Regular cardiac myocyte (primary cell): ENCODE data around the gene PYGL. TPM values are rescaled to one million over a fixed set of nuclear protein-coding genes. Genes with fewer than 3 reads are reported as not detected.

Source experiments
- total RNA-seq: library from RNA; depleted of rRNA; stranded (reverse); fragments of >200 nt; gene quantifications from 2 replicates; pipeline ENCODE4 v1.2.3, GENCODE V29; 2014

Gene PYGL
- 93.7 and 110 TPM in 2 replicates for total RNA-seq

GRCh38 chr14:50943943-50944646, at the start of gene PYGL:
PYGL (minus strand) TSS chr14:50944483; CDS start chr14:50944403, 80 bp downstream.

DNA sequence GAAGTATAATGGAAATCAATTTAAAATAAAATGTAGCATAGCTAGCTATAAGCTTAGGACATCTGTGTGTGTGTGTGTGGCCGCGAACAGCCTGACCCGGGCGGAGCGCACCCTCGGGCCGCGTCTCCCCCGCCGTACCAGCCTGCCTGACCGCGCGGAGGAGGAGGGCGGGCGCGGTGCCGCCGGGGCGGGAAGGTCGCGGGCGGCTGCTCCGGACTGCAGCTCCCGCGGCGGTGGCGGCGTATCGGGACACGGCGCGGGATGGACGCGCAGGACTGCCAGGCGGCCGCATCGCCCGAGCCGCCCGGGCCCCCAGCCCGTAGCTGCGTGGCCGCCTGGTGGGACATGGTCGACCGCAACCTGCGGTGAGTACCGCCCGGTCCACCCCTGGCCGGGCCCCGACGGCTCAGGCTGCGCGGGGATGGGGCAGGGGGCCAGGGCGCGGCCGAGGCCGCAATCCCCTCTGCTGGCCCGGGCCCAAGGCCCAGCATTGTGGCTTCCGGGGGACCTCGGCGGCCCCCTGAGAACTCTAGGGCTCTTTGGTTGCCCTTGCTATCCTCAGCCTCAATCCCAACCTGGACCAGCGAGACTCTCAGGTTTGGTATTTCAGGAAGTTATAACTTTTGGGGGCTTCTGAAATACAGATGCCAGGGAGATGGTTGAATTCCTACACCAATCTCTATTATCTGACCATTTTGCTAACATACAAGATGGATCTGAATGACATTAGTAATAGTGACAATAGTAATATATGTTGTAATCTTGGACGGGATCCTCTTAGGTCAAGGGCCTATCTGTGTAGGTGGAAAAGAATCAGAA, 72.2 kb downstream of the PYGL start, which contains the start of gene ABHD12B:
Gene ABHD12B, plus strand, starts transcription at position 140 of the 819 bp plus-strand sequence. Its CDS starts 122 bp downstream, at position 262.

Other genes starting within 250 kb of the PYGL start
- 37.2 and 54.3 TPM in 2 replicates for gene NIN, start 113.3 kb downstream of the PYGL start, total RNA-seq
- not detected in 2 replicates for gene ABHD12B, start 72.4 kb downstream of the PYGL start, total RNA-seq
- gene TRIM9, start 150.6 kb upstream of the PYGL start, total RNA-seq, result under 0.01 and 0.28 TPM in 2 replicates